Adipocyte (in vitro differentiated cells): Measurements from ENCODE around the gene DCST2.

Experiments
- DNase-seq: peaks from one replicate; pipeline ENCODE4 v3.0.0-alpha.2; 2015; ENCODE audit warnings: low read depth
- H3K27me3 ChIP-seq: replicated peaks from 2 replicates; pipeline ENCODE4 v1.7.0; 2013; ENCODE audit warnings: mild to moderate bottlenecking, low read length, moderate library complexity; ENCODE audit not compliant: control insufficient read depth, insufficient read depth
- H3K36me3 ChIP-seq: 2 replicates; pipeline ENCODE4 v1.7.0; 2013; ENCODE audit warnings: low read length, mild to moderate bottlenecking, moderate library complexity; ENCODE audit not compliant: control insufficient read depth, insufficient read depth, severe bottlenecking
- H3K4me1 ChIP-seq: 2 replicates; pipeline ENCODE4 v1.7.0; 2013; ENCODE audit warnings: mild to moderate bottlenecking, low read length, moderate library complexity; ENCODE audit not compliant: control insufficient read depth, insufficient read depth
- H3K4me3 ChIP-seq: 2 replicates; pipeline ENCODE4 v1.7.0; 2013; ENCODE audit warnings: mild to moderate bottlenecking, low read length, moderate library complexity
- H3K9ac ChIP-seq: 2 replicates; pipeline ENCODE4 v1.7.0; 2013; ENCODE audit warnings: mild to moderate bottlenecking, low read length, moderate library complexity
- H3K9me3 ChIP-seq: 2 replicates; pipeline ENCODE4 v1.7.0; 2013; ENCODE audit warnings: mild to moderate bottlenecking, low read length, moderate library complexity; ENCODE audit not compliant: control insufficient read depth

The DCST2 gene

GRCh38 chr1:155033524-155033923 lies at the start of gene DCST2, which contains the start of gene DCST1:
Gene DCST2 (minus strand): TSS chr1:155033781. CDS start chr1:155033701, 80 bp downstream.
Gene DCST1 (plus strand): TSS chr1:155033824. CDS start chr1:155034037, 213 bp downstream.
- H3K4me3 ChIP-seq, result no peak within 1 kb of the TSS
- H3K9ac ChIP-seq, result no peak within 1 kb of the TSS
- no peak for DNase-seq
- no peaks in the 10 kb centered on the region for H3K36me3 ChIP-seq
- peaks cover 8% of the 10 kb centered on the region for H3K27me3 ChIP-seq
- H3K9me3 ChIP-seq, result no peaks in the 10 kb centered on the region
- H3K4me1 ChIP-seq, result no peaks in the 10 kb centered on the region

- H3K4me1 ChIP-seq, result peaks cover 27% of the 10 kb centered on the region
- no peak for DNase-seq
- H3K4me3 ChIP-seq, result no peak overlapping the region
- peaks cover 43% of the 10 kb centered on the region for H3K27me3 ChIP-seq
- H3K9ac ChIP-seq, result no peak overlapping the region
- no peaks in the 10 kb centered on the region for H3K9me3 ChIP-seq
- no peaks in the 10 kb centered on the region for H3K36me3 ChIP-seq
These were observed 49.5 kb upstream of the DCST2 start for GRCh38 chr1:155083052-155083541.

- peaks cover 43% of the 10 kb centered on the region for H3K27me3 ChIP-seq
- no peaks in the 10 kb centered on the region for H3K36me3 ChIP-seq
- H3K9me3 ChIP-seq, result no peaks in the 10 kb centered on the region
- no peak overlapping the region for H3K4me3 ChIP-seq
- no peak overlapping the region for H3K9ac ChIP-seq
- DNase-seq, result no peak
- H3K4me1 ChIP-seq, result peaks cover 27% of the 10 kb centered on the region
These were observed 48.9 kb upstream of the DCST2 start for GRCh38 chr1:155082301-155083051.

- no peaks in the 10 kb centered on the region for H3K9me3 ChIP-seq
- no peak overlapping the region for H3K9ac ChIP-seq
- H3K4me1 ChIP-seq, result peaks cover 27% of the 10 kb centered on the region
- DNase-seq, result no peak
- H3K36me3 ChIP-seq, result no peaks in the 10 kb centered on the region
- peak overlapping the region; percentile 53 for H3K4me3 ChIP-seq
- H3K27me3 ChIP-seq, result peaks cover 43% of the 10 kb centered on the region
These were observed 48.1 kb upstream of the DCST2 start for GRCh38 chr1:155081472-155082300.

GRCh38 chr1:155080312-155081228 lies 47.0 kb upstream of the DCST2 start:
- H3K36me3 ChIP-seq, result no peaks in the 10 kb centered on the region
- no peak overlapping the region for H3K4me3 ChIP-seq
- H3K4me1 ChIP-seq, result peaks cover 25% of the 10 kb centered on the region
- peaks cover 43% of the 10 kb centered on the region for H3K27me3 ChIP-seq
- DNase-seq, result peak; percentile 54
- no peak overlapping the region for H3K9ac ChIP-seq
- no peaks in the 10 kb centered on the region for H3K9me3 ChIP-seq

GRCh38 chr1:155079487-155080311 lies 46.1 kb upstream of the DCST2 start:
- peak; percentile 47 for DNase-seq
- Histone ChIP-seq H3K9ac (no peak overlapping the region), H3K27me3 (peaks cover 50% of the 10 kb centered on the region), H3K9me3 (no peaks in the 10 kb centered on the region), H3K4me3 (peak overlapping the region; percentile 44), H3K4me1 (peaks cover 23% of the 10 kb centered on the region), H3K36me3 (no peaks in the 10 kb centered on the region)

GRCh38 chr1:155079210-155079486 lies 45.6 kb upstream of the DCST2 start:
- Histone ChIP-seq H3K9me3 (no peaks in the 10 kb centered on the region), H3K4me3 (peak overlapping the region; percentile 41), H3K27me3 (peaks cover 52% of the 10 kb centered on the region), H3K36me3 (no peaks in the 10 kb centered on the region), H3K9ac (no peak overlapping the region), H3K4me1 (peaks cover 18% of the 10 kb centered on the region)
- no peak for DNase-seq

GRCh38 chr1:155078469-155079209 lies 45.1 kb upstream of the DCST2 start, which contains the start of gene EFNA3:
Gene EFNA3 (plus strand): TSS chr1:155078837. CDS start chr1:155078942, 105 bp downstream.
- peaks cover 47% of the 10 kb centered on the region for H3K27me3 ChIP-seq
- H3K36me3 ChIP-seq, result no peaks in the 10 kb centered on the region
- peak within 1 kb of the TSS; percentile 44 for H3K4me3 ChIP-seq
- H3K9me3 ChIP-seq, result no peaks in the 10 kb centered on the region
- peaks cover 18% of the 10 kb centered on the region for H3K4me1 ChIP-seq
- peak within 1 kb of the TSS; percentile 7 for H3K9ac ChIP-seq
- peak; percentile 91 for DNase-seq

- Histone ChIP-seq H3K27me3 (peaks cover 39% of the 10 kb centered on the region), H3K9me3 (no peaks in the 10 kb centered on the region), H3K36me3 (no peaks in the 10 kb centered on the region), H3K4me1 (peaks cover 18% of the 10 kb centered on the region), H3K9ac (no peak overlapping the region), H3K4me3 (no peak overlapping the region)
- no peak for DNase-seq
These were observed 44.3 kb upstream of the DCST2 start for GRCh38 chr1:155077758-155078445.
